GM21526 (cell line): Measurements from ENCODE around the gene TTC3.

Source experiments
- ATAC-seq: cut with Tn5 transposase; IDR thresholded peaks from one replicate; pipeline ENCODE4 v1.9.1; 2021; ENCODE audit warnings: moderate library complexity; ENCODE audit not compliant: unreplicated experiment, low FRiP score

Gene TTC3

GRCh38 chr21:37146320-37147235 lies 73.5 kb downstream of the TTC3 start:
- ATAC-seq = no peak

- ATAC-seq = no peak
These were observed 76.4 kb downstream of the TTC3 start for GRCh38 chr21:37149411-37149810.

GRCh38 chr21:37153196-37153934 lies 80.3 kb downstream of the TTC3 start:
- ATAC-seq = no peak

GRCh38 chr21:37153935-37154350 lies 80.9 kb downstream of the TTC3 start:
- ATAC-seq = no peak

- no peak for ATAC-seq
These were observed 82.1 kb downstream of the TTC3 start for GRCh38 chr21:37155186-37155585.

GRCh38 chr21:37157938-37158337 lies 84.9 kb downstream of the TTC3 start:
- ATAC-seq = no peak

- ATAC-seq = no peak
These were observed 86.2 kb downstream of the TTC3 start for GRCh38 chr21:37159053-37159776.

GRCh38 chr21:37159949-37160348 lies 86.9 kb downstream of the TTC3 start:
- no peak for ATAC-seq

GRCh38 chr21:37164742-37165141 lies 91.7 kb downstream of the TTC3 start:
- ATAC-seq = no peak

- no peak for ATAC-seq
These were observed 92.5 kb downstream of the TTC3 start for GRCh38 chr21:37165586-37165985.

- no peak for ATAC-seq
These were observed 93.7 kb downstream of the TTC3 start for GRCh38 chr21:37166733-37167132.

GRCh38 chr21:37168666-37169065 lies 95.6 kb downstream of the TTC3 start:
- ATAC-seq = no peak

- no peak for ATAC-seq
These were observed 99.6 kb downstream of the TTC3 start for GRCh38 chr21:37172646-37173045.

- no peak for ATAC-seq
These were observed 103.7 kb downstream of the TTC3 start for GRCh38 chr21:37176716-37177115.

- ATAC-seq = no peak
These were observed 108.0 kb downstream of the TTC3 start for GRCh38 chr21:37181059-37181458.

GRCh38 chr21:37182222-37182621 lies 109.2 kb downstream of the TTC3 start:
- no peak for ATAC-seq

GRCh38 chr21:37183749-37184148 lies 110.7 kb downstream of the TTC3 start:
- no peak for ATAC-seq

GRCh38 chr21:37184784-37185593 lies 111.9 kb downstream of the TTC3 start:
- no peak for ATAC-seq

- ATAC-seq = no peak
These were observed 113.9 kb downstream of the TTC3 start for GRCh38 chr21:37186983-37187382.

GRCh38 chr21:37188825-37189224 lies 115.8 kb downstream of the TTC3 start:
- ATAC-seq = no peak
